IMR-90 (cell line): Measurements from ENCODE around the gene EGFL8. TPM values are rescaled to one million over a fixed set of nuclear protein-coding genes. Genes with fewer than 3 reads are reported as not detected.

Source experiments
- ATAC-seq: fragments of 200-7000 bp; cut with Tn5 transposase; 2 replicates; pipeline ENCODE4 v1.9.1; 2020; ENCODE audit warnings: low read depth, mild to moderate bottlenecking, moderate library complexity
- BruUV-seq: library from RNA; stranded (reverse); fragments of 400-500 nt; replicated peaks from 2 replicates; lab custom pipeline; 2021; lab: Mats Ljungman, UMichigan
- CTCF ChIA-PET: fragments of 300-600 bp; formaldehyde crosslinking; extraction: SDS; loops from one replicate; lab custom pipeline; 2021; ENCODE audit warnings: antibody characterized with exemption; lab: Yijun Ruan, JAX
- POLR2A ChIA-PET: fragments of 300-600 bp; sonication (Branson Sonifier 250); formaldehyde crosslinking; loops from one replicate; lab custom pipeline; 2022; ENCODE audit warnings: antibody characterized with exemption; ENCODE audit not compliant: unreplicated experiment; lab: Charles Lee
- DNase-seq: peaks from one replicate; pipeline ENCODE4 v3.0.0; 2013
- H2AFZ ChIP-seq: replicated peaks from 2 replicates; pipeline ENCODE3; 2013; ENCODE audit warnings: low read length, mild to moderate bottlenecking; ENCODE audit not compliant: poor library complexity
- H2AK5ac ChIP-seq: 2 replicates; pipeline ENCODE4 v1.6.1; 2013; ENCODE audit warnings: low read depth, low read length, inconsistent platforms
- H2AK9ac ChIP-seq: replicated peaks from 2 replicates; pipeline ENCODE3; 2013; ENCODE audit warnings: mild to moderate bottlenecking, low read depth, low read length, moderate library complexity; ENCODE audit not compliant: poor library complexity
- H2BK120ac ChIP-seq: 2 replicates; pipeline ENCODE4 v1.6.1; 2013; ENCODE audit warnings: low read depth, low read length, inconsistent platforms
- H2BK15ac ChIP-seq: 3 replicates; pipeline ENCODE4 v1.6.1; 2013; ENCODE audit warnings: low read depth, low read length, inconsistent platforms
- H2BK20ac ChIP-seq: 2 replicates; pipeline ENCODE4 v1.6.1; 2013; ENCODE audit warnings: low read depth, mild to moderate bottlenecking, inconsistent platforms, low read length, moderate library complexity
- H2BK5ac ChIP-seq: 2 replicates; pipeline ENCODE4 v1.6.1; 2013; ENCODE audit warnings: mild to moderate bottlenecking, low read depth, low read length, inconsistent platforms; ENCODE audit not compliant: poor library complexity, severe bottlenecking
- H3K14ac ChIP-seq: replicated peaks from 2 replicates; pipeline ENCODE4 v1.6.1; 2013; ENCODE audit warnings: low read depth, low read length, inconsistent platforms
- H3K18ac ChIP-seq: 2 replicates; pipeline ENCODE4 v1.6.1; 2013; ENCODE audit warnings: low read depth, low read length, control low read depth
- H3K23ac ChIP-seq: 2 replicates; pipeline ENCODE4 v1.6.1; 2013; ENCODE audit warnings: low read depth, low read length, inconsistent platforms
- H3K27ac ChIP-seq: 2 replicates; pipeline ENCODE4 v1.5.1; 2013; ENCODE audit warnings: mild to moderate bottlenecking, control low read depth, low read length; ENCODE audit not compliant: insufficient read depth
- H3K27me3 ChIP-seq: 2 replicates; pipeline ENCODE4 v1.6.1; 2013; ENCODE audit warnings: low read length; ENCODE audit not compliant: control insufficient read depth, insufficient read depth
- H3K36me3 ChIP-seq: 2 replicates; pipeline ENCODE4 v1.6.1; 2013; ENCODE audit warnings: low read length, mixed read lengths; ENCODE audit not compliant: control insufficient read depth, insufficient read depth
- H3K4ac ChIP-seq: 2 replicates; pipeline ENCODE4 v1.6.1; 2013; ENCODE audit warnings: low read depth, low read length, inconsistent platforms
- H3K4me1 ChIP-seq: 2 replicates; pipeline ENCODE4 v1.6.1; 2013; ENCODE audit warnings: low read length, mixed read lengths; ENCODE audit not compliant: control insufficient read depth, insufficient read depth
- H3K4me2 ChIP-seq: 2 replicates; pipeline ENCODE4 v1.6.1; 2013; ENCODE audit warnings: low read depth, mild to moderate bottlenecking, control low read depth, low read length, moderate library complexity
- H3K4me3 ChIP-seq: 2 replicates; pipeline ENCODE4 v1.5.1; 2013; ENCODE audit warnings: low read depth, mild to moderate bottlenecking, control low read depth, low read length, moderate library complexity; ENCODE audit not compliant: insufficient read depth
- H3K56ac ChIP-seq: 2 replicates; pipeline ENCODE4 v1.6.1; 2013; ENCODE audit warnings: low read length, inconsistent platforms; ENCODE audit not compliant: insufficient read depth; ENCODE audit errors: extremely low read depth
- H3K79me1 ChIP-seq, 2 experiments: 2 replicates each; pipeline ENCODE4 v1.6.1; 2013; ENCODE audit warnings: low read length in 2 of 2, inconsistent platforms in 1 of 2, low read depth in 1 of 2
- H3K9ac ChIP-seq: 2 replicates; pipeline ENCODE4 v1.6.1; 2013; ENCODE audit warnings: low read depth, low read length, control low read depth
- H3K9me1 ChIP-seq: 2 replicates; pipeline ENCODE4 v1.6.1; 2013; ENCODE audit warnings: low read length, inconsistent platforms; ENCODE audit not compliant: insufficient read depth
- H3K9me3 ChIP-seq: 2 replicates; pipeline ENCODE4 v1.6.1; 2013; ENCODE audit warnings: low read length; ENCODE audit not compliant: control insufficient read depth, insufficient read depth
- H4K20me1 ChIP-seq: 2 replicates; pipeline ENCODE4 v1.6.1; 2013; ENCODE audit warnings: low read length, inconsistent platforms; ENCODE audit not compliant: insufficient read depth
- H4K5ac ChIP-seq: 2 replicates; pipeline ENCODE4 v1.6.1; 2013; ENCODE audit warnings: mild to moderate bottlenecking, low read depth, low read length, control low read depth
- H4K8ac ChIP-seq, 2 experiments: 2 replicates each; pipeline ENCODE4 v1.6.1; 2013; ENCODE audit warnings: low read depth in 2 of 2, low read length in 2 of 2, control low read depth in 1 of 2, inconsistent platforms in 1 of 2
- H4K91ac ChIP-seq: 2 replicates; pipeline ENCODE4 v1.6.1; 2013; ENCODE audit warnings: low read depth, low read length, inconsistent platforms; ENCODE audit not compliant: insufficient read depth
- CHD1 ChIP-seq: IDR thresholded peaks from 2 replicates; pipeline ENCODE4 v1.6.1; 2012; ENCODE audit warnings: low read depth, low read length, improper control_type of control experiment
- ELK1 ChIP-seq: fragments of 150-350 bp; IDR thresholded peaks from 2 replicates; pipeline ENCODE4 v1.6.1; 2016; ENCODE audit warnings: low read depth, mild to moderate bottlenecking, low read length, moderate library complexity, borderline replicate concordance
- FOS ChIP-seq: fragments of 150-350 bp; IDR thresholded peaks from 2 replicates; pipeline ENCODE4 v1.6.1; 2016; ENCODE audit warnings: low read depth, low read length
- MXI1 ChIP-seq: IDR thresholded peaks from 2 replicates; pipeline ENCODE4 v1.6.1; 2012; ENCODE audit warnings: low read depth, mild to moderate bottlenecking, low read length, moderate library complexity, borderline replicate concordance
- POLR2A ChIP-seq: IDR thresholded peaks from 2 replicates; pipeline ENCODE4 v1.6.1; 2012; ENCODE audit warnings: mild to moderate bottlenecking, low read depth, low read length
- RAD21 ChIP-seq: IDR thresholded peaks from 2 replicates; pipeline ENCODE4 v1.6.1; 2012; ENCODE audit warnings: low read length, improper control_type of control experiment
- RCOR1 ChIP-seq: IDR thresholded peaks from 2 replicates; pipeline ENCODE4 v1.6.1; 2012; ENCODE audit warnings: mild to moderate bottlenecking, low read length, improper control_type of control experiment; ENCODE audit not compliant: insufficient replicate concordance
- RFX5 ChIP-seq: IDR thresholded peaks from 2 replicates; pipeline ENCODE4 v1.8.0; 2012; ENCODE audit warnings: low read depth, mild to moderate bottlenecking, low read length, moderate library complexity
- SMC3 ChIP-seq: fragments of 150-350 bp; IDR thresholded peaks from 2 replicates; pipeline ENCODE4 v1.6.1; 2016; ENCODE audit warnings: low read depth, mild to moderate bottlenecking, antibody characterized with exemption, low read length, moderate library complexity
- USF2 ChIP-seq: fragments of 150-350 bp; IDR thresholded peaks from 2 replicates; pipeline ENCODE4 v1.6.1; 2017; ENCODE audit warnings: mild to moderate bottlenecking, antibody characterized with exemption, low read length, low read depth
- WGBS, 2 experiments: methylation state at CpG; one replicate each; pipeline versions ENCODE4 v1.1.5 to v1.1.7; 2013; ENCODE audit warnings: missing lambda C conversion rate in 2 of 2; ENCODE audit not compliant: insufficient read length in 1 of 2; ENCODE audit errors: extremely low coverage in 2 of 2; 5-methylcytosine and 5-hydroxymethylcytosine counted together
- dilution Hi-C: fragments of 300-500 bp; cut with HindIII; formaldehyde crosslinking; loops from one replicate; pipeline ENCODE4 v1.14.3; 2018; ENCODE audit warnings: low sequenced_read_pairs; ENCODE audit not compliant: unreplicated experiment
- in situ Hi-C: fragments of 300-500 bp; cut with MboI; formaldehyde crosslinking; loops from 3 replicates; pipeline ENCODE4 v1.14.3; 2019; ENCODE audit warnings: low sequenced_read_pairs, inconsistent platforms, mixed read lengths
- intact Hi-C: fragments of 100-400 bp; cut with micrococcal nuclease; formaldehyde crosslinking; loops from 2 replicates; pipeline ENCODE4 v1.10.0; 2022
- polyA plus RNA-seq, 3 experiments: library from polyadenylated mRNA; depleted of rRNA; stranded (reverse); fragments of >200 nt; gene quantifications; 2 replicates each; pipeline ENCODE4 v1.2.3, GENCODE V29; 2012; ENCODE audit warnings: low replicate concordance in 1 of 3
- total RNA-seq: library from RNA; depleted of rRNA; stranded (reverse); fragments of >200 nt; gene quantifications from 2 replicates; pipeline ENCODE4 v1.2.3, GENCODE V29; 2012
- TF ChIP-seq, protein P1 (sequence below): conservative IDR thresholded peaks from 2 replicates; pipeline ENCODE4 v1.5.1; 2012; ENCODE audit warnings: mild to moderate bottlenecking, low read depth, low read length, improper control_type of control experiment

The EGFL8 gene
- total and polyA plus RNA-seq, 2 of the 4 experiments (the other 2 are of a cell fraction) = 0.18 to 4.7 TPM

GRCh38 chr6:32203426-32204267, 39.3 kb downstream of the EGFL8 start (continued):
- no peak for TF ChIP-seq USF2

- H3K14ac ChIP-seq = no peak overlapping the region
- no peak overlapping the region for H3K27ac ChIP-seq
- no peak overlapping the region for H3K18ac ChIP-seq
- H3K9me3 ChIP-seq = no peaks in the 10 kb centered on the region
- no peak overlapping the region for H3K4me3 ChIP-seq
- peak overlapping the region; percentile 58 for H2AK9ac ChIP-seq
- no peak overlapping the region for H2BK20ac ChIP-seq
- no peak overlapping the region for H4K8ac ChIP-seq
- H4K5ac ChIP-seq = no peak overlapping the region
- H3K4me2 ChIP-seq = no peak overlapping the region
- no peaks in the 10 kb centered on the region for H4K20me1 ChIP-seq
- in situ Hi-C loops (no loop called here), intact Hi-C loops (no loop called here), dilution Hi-C loops (no loop called here)
- BruUV-seq = no TSS peak
- no peak overlapping the region for H3K9ac ChIP-seq
- H3K23ac ChIP-seq = no peak overlapping the region
- H3K27me3 ChIP-seq = peaks cover 10% of the 10 kb centered on the region; the same call in 1 of the 2 replicates
- H2BK5ac ChIP-seq = no peak overlapping the region
- H2AK5ac ChIP-seq = no peak overlapping the region
- H3K9me1 ChIP-seq = no peaks in the 10 kb centered on the region
- no peak overlapping the region for H2BK15ac ChIP-seq
- no peak for ATAC-seq
- H4K91ac ChIP-seq = no peak overlapping the region
- ChIA-PET CTCF (no interaction called here), POLR2A (no interaction called here)
- H3K79me1 ChIP-seq = no peaks in the 10 kb centered on the region
- WGBS, 2 experiments = 100% methylated on average over 1 of the region's 3 CpGs; no CpG with 5 or more reads in 1 of the 2 experiments
- H2AFZ ChIP-seq = no peak overlapping the region
- no peak overlapping the region for H2BK120ac ChIP-seq
- H3K36me3 ChIP-seq = no peaks in the 10 kb centered on the region
- no peak overlapping the region for H3K4ac ChIP-seq
- no peak overlapping the region for H3K56ac ChIP-seq
- no peaks in the 10 kb centered on the region for H3K4me1 ChIP-seq
- no peak for DNase-seq
- TF ChIP-seq USF2 (no peak), MXI1 (no peak), POLR2A (no peak), FOS (no peak), SMC3 (no peak), RFX5 (no peak), RAD21 (no peak), RCOR1 (no peak), ELK1 (no peak), CHD1 (no peak)
- TF ChIP-seq, protein P1, sequence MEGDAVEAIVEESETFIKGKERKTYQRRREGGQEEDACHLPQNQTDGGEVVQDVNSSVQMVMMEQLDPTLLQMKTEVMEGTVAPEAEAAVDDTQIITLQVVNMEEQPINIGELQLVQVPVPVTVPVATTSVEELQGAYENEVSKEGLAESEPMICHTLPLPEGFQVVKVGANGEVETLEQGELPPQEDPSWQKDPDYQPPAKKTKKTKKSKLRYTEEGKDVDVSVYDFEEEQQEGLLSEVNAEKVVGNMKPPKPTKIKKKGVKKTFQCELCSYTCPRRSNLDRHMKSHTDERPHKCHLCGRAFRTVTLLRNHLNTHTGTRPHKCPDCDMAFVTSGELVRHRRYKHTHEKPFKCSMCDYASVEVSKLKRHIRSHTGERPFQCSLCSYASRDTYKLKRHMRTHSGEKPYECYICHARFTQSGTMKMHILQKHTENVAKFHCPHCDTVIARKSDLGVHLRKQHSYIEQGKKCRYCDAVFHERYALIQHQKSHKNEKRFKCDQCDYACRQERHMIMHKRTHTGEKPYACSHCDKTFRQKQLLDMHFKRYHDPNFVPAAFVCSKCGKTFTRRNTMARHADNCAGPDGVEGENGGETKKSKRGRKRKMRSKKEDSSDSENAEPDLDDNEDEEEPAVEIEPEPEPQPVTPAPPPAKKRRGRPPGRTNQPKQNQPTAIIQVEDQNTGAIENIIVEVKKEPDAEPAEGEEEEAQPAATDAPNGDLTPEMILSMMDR = no peak
Observed at GRCh38 chr6:32204268-32204715, 39.9 kb downstream of the EGFL8 start.
